HG03575 (cell line): ENCODE data around the gene SPDYE11.
"Not testable (repeated sequence)": the region's sequence is repeated elsewhere in the genome, so short reads cannot be mapped to it uniquely, and the experiment has no call there.

Experiments used
- ATAC-seq: cut with Tn5 transposase; IDR thresholded peaks from one replicate; pipeline ENCODE4 v1.9.1; 2021; ENCODE audit not compliant: unreplicated experiment, insufficient number of reproducible peaks, low FRiP score; ENCODE audit errors: extremely low read depth

SPDYE11 gene, protein sequence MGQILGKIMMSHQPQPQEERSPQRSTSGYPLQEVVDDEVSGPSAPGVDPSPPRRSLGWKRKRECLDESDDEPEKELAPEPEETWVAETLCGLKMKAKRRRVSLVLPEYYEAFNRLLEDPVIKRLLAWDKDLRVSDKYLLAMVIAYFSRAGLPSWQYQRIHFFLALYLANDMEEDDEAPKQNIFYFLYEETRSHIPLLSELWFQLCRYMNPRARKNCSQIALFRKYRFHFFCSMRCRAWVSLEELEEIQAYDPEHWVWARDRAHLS

DNA sequence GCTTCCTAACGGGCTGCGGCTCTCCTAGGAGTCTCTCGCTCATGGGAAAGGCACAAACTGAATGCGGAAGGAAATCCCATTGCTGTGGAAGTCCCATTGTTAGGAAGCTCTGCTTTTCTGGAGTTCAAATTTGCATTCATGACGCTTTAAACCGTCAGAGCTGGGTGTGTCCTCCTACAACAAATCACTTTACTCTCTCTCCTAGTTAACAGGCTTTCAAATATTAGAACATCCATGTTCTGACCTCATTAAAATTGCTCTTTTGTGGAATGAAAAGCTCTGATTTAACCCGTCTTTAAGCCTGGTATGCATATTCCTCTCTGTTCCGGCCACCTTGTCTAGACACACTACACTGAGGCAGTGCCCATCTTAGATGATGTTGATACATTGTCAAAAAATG, at the start of gene SPDYE11:
Gene SPDYE11 (minus strand): TSS at position 101 of the 400 bp plus-strand sequence. CDS start 1,800 bp downstream, outside the sequence.
- ATAC-seq = not testable (repeated sequence)

DNA sequence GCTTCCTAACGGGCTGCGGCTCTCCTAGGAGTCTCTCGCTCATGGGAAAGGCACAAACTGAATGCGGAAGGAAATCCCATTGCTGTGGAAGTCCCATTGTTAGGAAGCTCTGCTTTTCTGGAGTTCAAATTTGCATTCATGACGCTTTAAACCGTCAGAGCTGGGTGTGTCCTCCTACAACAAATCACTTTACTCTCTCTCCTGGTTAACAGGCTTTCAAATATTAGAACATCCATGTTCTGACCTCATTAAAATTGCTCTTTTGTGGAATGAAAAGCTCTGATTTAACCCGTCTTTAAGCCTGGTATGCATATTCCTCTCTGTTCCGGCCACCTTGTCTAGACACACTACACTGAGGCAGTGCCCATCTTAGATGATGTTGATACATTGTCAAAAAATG, 28.2 kb upstream of the SPDYE11 start, which contains the start of gene SPDYE9:
Gene SPDYE9 (minus strand): TSS at position 101 of the 400 bp plus-strand sequence. CDS start 1,800 bp downstream, outside the sequence.
- not testable (repeated sequence) for ATAC-seq

DNA sequence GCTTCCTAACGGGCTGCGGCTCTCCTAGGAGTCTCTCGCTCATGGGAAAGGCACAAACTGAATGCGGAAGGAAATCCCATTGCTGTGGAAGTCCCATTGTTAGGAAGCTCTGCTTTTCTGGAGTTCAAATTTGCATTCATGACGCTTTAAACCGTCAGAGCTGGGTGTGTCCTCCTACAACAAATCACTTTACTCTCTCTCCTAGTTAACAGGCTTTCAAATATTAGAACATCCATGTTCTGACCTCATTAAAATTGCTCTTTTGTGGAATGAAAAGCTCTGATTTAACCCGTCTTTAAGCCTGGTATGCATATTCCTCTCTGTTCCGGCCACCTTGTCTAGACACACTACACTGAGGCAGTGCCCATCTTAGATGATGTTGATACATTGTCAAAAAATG, 28.0 kb downstream of the SPDYE11 start, which contains the start of gene SPDYE8:
Gene SPDYE8 (minus strand): TSS at position 101 of the 400 bp plus-strand sequence. CDS start 1,800 bp downstream, outside the sequence.
- ATAC-seq = not testable (repeated sequence)

DNA sequence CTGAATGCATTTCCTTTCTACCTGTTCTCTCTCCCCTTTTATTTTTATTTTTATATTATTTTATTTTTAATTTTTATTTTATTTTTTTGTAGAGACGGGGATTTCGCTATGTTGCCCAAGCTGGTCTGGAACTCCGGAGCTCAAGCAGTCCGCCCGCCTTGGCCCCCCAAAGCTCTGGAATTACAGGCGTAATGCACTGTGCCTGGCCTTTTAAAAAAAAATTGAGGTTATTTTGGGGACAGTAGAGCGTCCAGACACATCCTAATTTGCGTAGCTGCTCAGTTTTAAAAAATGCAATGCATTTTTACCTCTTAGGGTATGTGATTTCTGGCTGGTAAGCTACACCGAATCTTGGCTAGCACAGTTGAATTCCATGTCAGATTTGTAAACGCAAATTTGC, 51.2 kb downstream of the SPDYE11 start:
- ATAC-seq = not testable (repeated sequence)

DNA sequence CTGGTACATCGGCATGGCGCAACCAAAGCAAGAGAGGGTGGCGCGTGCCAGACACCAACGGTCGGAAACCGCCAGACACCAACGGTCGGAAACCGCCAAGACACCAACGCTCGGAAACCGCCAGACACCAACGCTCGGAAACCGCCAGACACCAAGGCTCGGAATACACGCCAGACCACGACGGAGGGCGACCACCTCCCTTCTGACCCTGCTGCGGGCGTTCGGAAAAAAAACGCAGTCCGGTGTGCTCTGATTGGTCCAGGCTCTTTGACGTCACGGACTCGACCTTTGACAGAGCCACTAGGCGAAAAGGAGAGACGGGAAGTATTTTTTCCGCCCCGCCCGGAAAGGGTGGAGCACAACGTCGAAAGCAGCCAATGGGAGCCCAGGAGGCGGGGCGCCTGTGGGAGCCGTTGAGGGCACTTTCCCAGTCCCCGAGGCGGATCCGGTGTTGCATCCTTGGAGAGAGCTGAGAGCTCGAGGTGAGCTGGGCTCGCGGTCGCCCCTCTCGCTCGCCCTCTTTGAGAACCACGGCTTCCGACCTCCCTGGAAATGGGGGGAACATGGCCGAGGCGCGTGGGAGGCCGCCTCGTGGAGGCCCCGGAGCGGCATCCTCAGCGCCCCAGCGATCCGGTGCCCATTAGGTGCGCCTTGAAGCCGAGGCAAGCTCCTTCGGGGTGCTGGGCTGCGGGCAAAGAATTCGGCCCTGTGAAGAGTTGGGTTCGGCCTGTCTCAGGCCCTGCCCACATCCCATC, 51.8 kb downstream of the SPDYE11 start:
- ATAC-seq = not testable (repeated sequence)

DNA sequence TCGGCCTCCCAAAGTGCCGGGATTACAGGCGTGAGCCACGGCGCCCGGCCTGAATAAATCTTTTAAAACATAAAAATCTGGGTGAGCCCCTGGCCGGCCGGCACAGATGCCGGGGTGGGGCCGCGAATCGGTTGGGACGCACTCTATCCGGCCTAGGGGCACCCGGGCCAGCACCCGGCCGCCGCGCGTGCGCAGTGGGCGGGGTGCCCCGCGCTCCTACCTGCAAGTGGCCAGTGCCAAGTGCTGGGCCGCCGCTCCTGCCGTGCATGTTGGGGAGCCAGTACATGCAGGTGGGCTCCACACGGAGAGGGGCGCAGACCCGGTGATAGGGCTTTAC, 52.4 kb downstream of the SPDYE11 start:
- not testable (repeated sequence) for ATAC-seq

DNA sequence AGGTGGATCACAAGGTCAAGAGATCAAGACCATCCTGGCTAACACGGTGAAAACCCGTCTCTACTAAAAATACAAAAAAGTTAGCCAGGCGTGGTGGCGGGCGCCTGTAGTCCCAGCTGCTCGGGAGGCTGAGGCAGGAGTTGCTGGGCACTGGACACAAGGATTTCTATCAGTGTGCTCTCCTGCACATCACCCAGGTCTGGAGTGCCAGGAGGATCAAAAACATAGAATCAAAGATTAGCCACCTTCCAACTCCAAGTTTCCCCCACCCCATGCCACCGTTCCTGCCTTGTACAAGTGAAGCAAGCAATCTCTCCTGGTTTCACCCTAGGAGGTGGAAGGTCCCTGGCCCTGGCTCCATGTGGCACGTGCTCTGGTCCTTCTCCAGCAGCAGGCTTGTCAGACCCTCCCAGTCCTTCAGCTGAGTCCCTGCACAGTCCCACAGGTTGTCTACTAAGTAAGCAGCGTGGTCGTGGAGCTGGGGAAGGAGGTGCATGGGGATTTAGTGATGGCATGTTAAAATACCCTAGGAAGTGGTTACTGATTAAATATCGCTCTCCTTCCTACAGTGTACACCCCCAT, 59.7 kb downstream of the SPDYE11 start:
- not testable (repeated sequence) for ATAC-seq
